ENCODE measurements around the gene DSCAML1. TPM values are rescaled to one million over a fixed set of nuclear protein-coding genes. Genes with fewer than 3 reads are reported as not detected.

The DSCAML1 gene
- total RNA-seq, 1 donor from 2014 or later, result 0.16 TPM

GRCh38 chr11:117752071-117752470 lies 44.9 kb downstream of the DSCAML1 start:
- H4K20me1 ChIP-seq (ENCODE audit: insufficient read depth, low read length), result no peaks in the 10 kb centered on the region
- no peaks in the 10 kb centered on the region for H3K9me3 ChIP-seq (ENCODE audit: insufficient read depth, low read depth, low read length)
- H3K36me3 ChIP-seq (ENCODE audit: insufficient read depth, low read length), result no peaks in the 10 kb centered on the region
- no peaks in the 10 kb centered on the region for H3K79me2 ChIP-seq (ENCODE audit: insufficient read depth, low read length)
- no peak for TF ChIP-seq CTCF (IDR thresholded peaks at IDR 0.05; ENCODE audit: insufficient read depth, low read depth, low read length)
- TF ChIP-seq EZH2 (IDR thresholded peaks at IDR 0.05; ENCODE audit: insufficient read depth, low read length), result no peak
- peaks cover under 1% of the 10 kb centered on the region for H3K36me3 Mint-ChIP-seq (ENCODE audit: low read depth, unreplicated experiment)
- H3K27me3 Mint-ChIP-seq (ENCODE audit: low read depth, unreplicated experiment), result peaks cover 87% of the 10 kb centered on the region
- H3K9me3 Mint-ChIP-seq (ENCODE audit: unreplicated experiment), result peaks cover 2% of the 10 kb centered on the region
- H3K4me3 Mint-ChIP-seq (ENCODE audit: unreplicated experiment), result no peak overlapping the region
- no peak overlapping the region for H2AFZ ChIP-seq (ENCODE audit: low read depth, low read length)
- no peak overlapping the region for H3K4me2 ChIP-seq (ENCODE audit: low read length)
- H3K27me3 ChIP-seq (ENCODE audit: insufficient read depth, low read length), result peaks cover 2% of the 10 kb centered on the region
- H3K9ac ChIP-seq (ENCODE audit: low read length), result no peak overlapping the region
- DNase-seq (ENCODE audit: low read depth) (no peak), FAIRE-seq (no peak)
- no peak overlapping the region for H3K27ac ChIP-seq (ENCODE audit: low read depth, low read length)
- no peaks in the 10 kb centered on the region for H3K4me1 ChIP-seq (ENCODE audit: insufficient read depth, low read length)
- H3K4me3 ChIP-seq (ENCODE audit: insufficient read depth, low read depth, low read length), result no peak overlapping the region
- no peak overlapping the region for H3K27ac Mint-ChIP-seq (ENCODE audit: unreplicated experiment)
- no peaks in the 10 kb centered on the region for H3K4me1 Mint-ChIP-seq (ENCODE audit: low read depth, unreplicated experiment)

DNA sequence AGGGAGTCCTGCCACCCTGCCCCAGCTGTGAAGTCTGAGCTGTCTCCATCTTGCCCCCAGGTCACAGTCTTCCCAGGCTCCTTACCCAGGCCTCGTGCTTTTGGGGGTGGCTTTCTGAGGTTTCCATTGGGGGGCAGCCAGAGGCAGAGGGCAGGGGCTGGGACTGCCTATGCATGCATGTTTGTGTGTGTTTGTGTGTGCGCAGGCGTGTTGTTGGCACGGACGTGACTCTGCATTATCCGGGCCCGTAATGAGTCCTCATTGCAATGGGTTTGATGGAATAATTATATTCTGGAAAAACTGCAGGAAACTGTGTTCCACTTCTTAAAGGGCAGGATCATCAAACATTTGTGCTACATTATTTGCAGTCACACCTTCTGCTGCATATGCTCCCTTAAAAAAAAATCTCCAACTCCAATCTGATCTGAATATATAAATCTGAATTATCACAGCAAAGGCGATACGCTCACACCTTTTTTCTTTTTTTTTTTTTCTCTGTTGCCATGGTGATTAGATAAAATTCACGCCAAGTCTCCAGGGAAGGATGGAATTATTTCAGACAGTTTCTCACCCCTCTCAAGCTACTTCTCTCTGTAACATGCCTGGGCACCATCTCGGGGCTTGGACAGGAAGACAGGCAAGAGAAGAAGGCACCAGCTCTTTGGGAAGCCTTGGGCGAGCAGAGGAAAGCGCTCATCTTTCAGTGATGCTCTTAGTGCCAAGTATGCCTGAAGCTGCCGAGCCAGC lies 45.9 kb downstream of the DSCAML1 start:
- H4K20me1 ChIP-seq (ENCODE audit: insufficient read depth, low read length), result no peaks in the 10 kb centered on the region
- H3K4me1 ChIP-seq (ENCODE audit: insufficient read depth, low read length), result no peaks in the 10 kb centered on the region
- Mint-ChIP-seq H3K4me3 (ENCODE audit: unreplicated experiment) (no peak overlapping the region), H3K27ac (ENCODE audit: unreplicated experiment) (no peak overlapping the region), H3K27me3 (ENCODE audit: low read depth, unreplicated experiment) (peaks cover 84% of the 10 kb centered on the region), H3K9me3 (ENCODE audit: unreplicated experiment) (no peaks in the 10 kb centered on the region), H3K4me1 (ENCODE audit: low read depth, unreplicated experiment) (no peaks in the 10 kb centered on the region), H3K36me3 (ENCODE audit: low read depth, unreplicated experiment) (peaks cover 3% of the 10 kb centered on the region)
- no peak overlapping the region for H3K4me3 ChIP-seq (ENCODE audit: insufficient read depth, low read depth, low read length)
- H3K79me2 ChIP-seq (ENCODE audit: insufficient read depth, low read length), result no peaks in the 10 kb centered on the region
- no peak overlapping the region for H3K27ac ChIP-seq (ENCODE audit: low read depth, low read length)
- H3K27me3 ChIP-seq (ENCODE audit: insufficient read depth, low read length), result peaks cover 2% of the 10 kb centered on the region
- no peaks in the 10 kb centered on the region for H3K9me3 ChIP-seq (ENCODE audit: insufficient read depth, low read depth, low read length)
- no peak overlapping the region for H3K4me2 ChIP-seq (ENCODE audit: low read length)
- no peaks in the 10 kb centered on the region for H3K36me3 ChIP-seq (ENCODE audit: insufficient read depth, low read length)
- no peak overlapping the region for H2AFZ ChIP-seq (ENCODE audit: low read depth, low read length)
- TF ChIP-seq CTCF (IDR thresholded peaks at IDR 0.05; ENCODE audit: insufficient read depth, low read depth, low read length) (no peak), EZH2 (IDR thresholded peaks at IDR 0.05; ENCODE audit: insufficient read depth, low read length) (no peak)
- no peak for DNase-seq (ENCODE audit: low read depth)
- no peak for FAIRE-seq
- H3K9ac ChIP-seq (ENCODE audit: low read length), result no peak overlapping the region

DNA sequence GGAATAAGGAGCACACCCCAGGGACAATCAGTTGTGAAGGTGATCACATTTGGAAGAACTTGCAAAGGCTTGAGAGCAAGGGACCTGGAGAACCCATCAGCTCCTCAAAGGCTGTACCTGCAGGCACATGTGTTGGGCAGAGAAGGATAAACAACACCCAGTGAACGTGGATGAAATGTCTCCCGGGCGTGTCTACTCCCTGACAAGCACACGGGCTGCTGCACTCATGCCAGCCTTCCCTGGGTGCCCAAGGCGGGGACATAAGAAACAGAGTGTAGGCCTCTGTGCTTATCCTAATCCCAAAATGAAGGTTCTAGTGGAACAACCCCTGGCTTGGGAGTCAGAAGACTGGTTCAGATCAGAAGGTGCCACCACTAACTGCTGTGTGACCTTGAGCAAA lies 46.7 kb downstream of the DSCAML1 start:
- Histone ChIP-seq H3K36me3 (ENCODE audit: insufficient read depth, low read length) (no peaks in the 10 kb centered on the region), H3K27ac (ENCODE audit: low read depth, low read length) (no peak overlapping the region), H3K9me3 (ENCODE audit: insufficient read depth, low read depth, low read length) (no peaks in the 10 kb centered on the region), H2AFZ (ENCODE audit: low read depth, low read length) (no peak overlapping the region), H3K27me3 (ENCODE audit: insufficient read depth, low read length) (peaks cover 2% of the 10 kb centered on the region), H3K4me2 (ENCODE audit: low read length) (no peak overlapping the region), H3K4me3 (ENCODE audit: insufficient read depth, low read depth, low read length) (no peak overlapping the region), H3K79me2 (ENCODE audit: insufficient read depth, low read length) (no peaks in the 10 kb centered on the region), H3K9ac (ENCODE audit: low read length) (no peak overlapping the region), H3K4me1 (ENCODE audit: insufficient read depth, low read length) (no peaks in the 10 kb centered on the region), H4K20me1 (ENCODE audit: insufficient read depth, low read length) (no peaks in the 10 kb centered on the region)
- Mint-ChIP-seq H3K36me3 (ENCODE audit: low read depth, unreplicated experiment) (peaks cover 3% of the 10 kb centered on the region), H3K9me3 (ENCODE audit: unreplicated experiment) (no peaks in the 10 kb centered on the region), H3K4me1 (ENCODE audit: low read depth, unreplicated experiment) (no peaks in the 10 kb centered on the region), H3K27ac (ENCODE audit: unreplicated experiment) (no peak overlapping the region), H3K4me3 (ENCODE audit: unreplicated experiment) (no peak overlapping the region), H3K27me3 (ENCODE audit: low read depth, unreplicated experiment) (peaks cover 77% of the 10 kb centered on the region)
- TF ChIP-seq CTCF (IDR thresholded peaks at IDR 0.05; ENCODE audit: insufficient read depth, low read depth, low read length), result no peak
- DNase-seq (ENCODE audit: low read depth), result no peak
- no peak for FAIRE-seq
